WTC11 (cell line): ENCODE results near the gene KNTC1. TPM values are rescaled to one million over a fixed set of nuclear protein-coding genes. Genes with fewer than 3 reads are reported as not detected.

Experiments
- ATAC-seq: fragments of 200-7000 bp; cut with Tn5 transposase; 2 replicates; pipeline ENCODE4 v1.10.0; 2021; ENCODE audit warnings: mild to moderate bottlenecking, moderate library complexity
- CTCF ChIA-PET: fragments of 300-600 bp; sonication (Branson Sonifier 250); formaldehyde crosslinking; loops from one replicate; lab custom pipeline; 2021; ENCODE audit warnings: antibody characterized with exemption; lab: Charles Lee
- POLR2A ChIA-PET: fragments of 350-600 bp; sonication (Branson Sonifier 250); formaldehyde crosslinking; loops from one replicate; lab custom pipeline; 2021; ENCODE audit warnings: antibody characterized with exemption; lab: Charles Lee
- DNase-seq: peaks from one replicate; pipeline ENCODE4 v3.0.0; 2021; ENCODE audit warnings: low spot score
- H3K27ac Mint-ChIP-seq: 2 replicates; pipeline ENCODE4 v1.8.0; 2021; ENCODE audit warnings: mixed read lengths
- H3K27me3 Mint-ChIP-seq: 2 replicates; pipeline ENCODE4 v1.8.0; 2021; ENCODE audit warnings: low read depth, mild to moderate bottlenecking, moderate library complexity, mixed read lengths
- H3K36me3 Mint-ChIP-seq: 2 replicates; pipeline ENCODE4 v1.8.0; 2021; ENCODE audit warnings: mixed read lengths
- H3K4me1 Mint-ChIP-seq: 2 replicates; pipeline ENCODE4 v1.8.0; 2022; ENCODE audit warnings: mixed read lengths
- H3K4me3 Mint-ChIP-seq: 2 replicates; pipeline ENCODE4 v1.8.0; 2021; ENCODE audit warnings: mild to moderate bottlenecking, moderate library complexity, mixed read lengths
- H3K9me3 Mint-ChIP-seq: 2 replicates; pipeline ENCODE4 v1.8.0; 2021; ENCODE audit warnings: mixed read lengths
- E2F5 ChIP-seq: sonication (generic); formaldehyde crosslinking; IDR thresholded peaks from 2 replicates; pipeline ENCODE4 v1.8.1; 2022; ENCODE audit warnings: mild to moderate bottlenecking, moderate library complexity, missing genetic modification reagents
- GRHL2 ChIP-seq: fragments of 250-450 bp; sonication (Bioruptor Pico); IDR thresholded peaks from 2 replicates; pipeline ENCODE4 v1.8.0; 2022; ENCODE audit warnings: mild to moderate bottlenecking, moderate library complexity; ENCODE audit not compliant: insufficient replicate concordance, severe bottlenecking
- JAZF1 ChIP-seq: fragments of 250-450 bp; sonication (Bioruptor Pico); IDR thresholded peaks from 2 replicates; pipeline ENCODE4 v1.9.0; 2021; ENCODE audit warnings: moderate library complexity, mild to moderate bottlenecking, inconsistent platforms
- MLX ChIP-seq: sonication (generic); formaldehyde crosslinking; IDR thresholded peaks from 2 replicates; pipeline ENCODE4 v1.8.1; 2023; ENCODE audit warnings: mild to moderate bottlenecking, missing genetic modification reagents, moderate library complexity
- NFATC4 ChIP-seq: fragments of 250-450 bp; sonication (Bioruptor Pico); IDR thresholded peaks from 2 replicates; pipeline ENCODE4 v1.9.0; 2021; ENCODE audit warnings: mild to moderate bottlenecking
- NFE2L1 ChIP-seq: sonication (generic); formaldehyde crosslinking; IDR thresholded peaks from 2 replicates; pipeline ENCODE4 v1.8.1; 2023; ENCODE audit warnings: missing genetic modification reagents
- NR1H2 ChIP-seq: sonication (generic); formaldehyde crosslinking; IDR thresholded peaks from 2 replicates; pipeline ENCODE4 v1.9.0; 2021; ENCODE audit warnings: mild to moderate bottlenecking, moderate library complexity, missing genetic modification reagents
- NR3C1 ChIP-seq: sonication (generic); formaldehyde crosslinking; conservative IDR thresholded peaks from 2 replicates; pipeline ENCODE4 v1.8.1; 2023; ENCODE audit warnings: low read depth, mild to moderate bottlenecking, missing genetic modification reagents
- SMAD3 ChIP-seq: sonication (generic); formaldehyde crosslinking; IDR thresholded peaks from 2 replicates; pipeline ENCODE4 v1.8.0; 2022; ENCODE audit warnings: missing genetic modification reagents, mild to moderate bottlenecking, borderline replicate concordance
- TCF7 ChIP-seq: sonication (generic); formaldehyde crosslinking; IDR thresholded peaks from 2 replicates; pipeline ENCODE4 v1.8.0; 2022; ENCODE audit warnings: mild to moderate bottlenecking, low read depth, missing genetic modification reagents, moderate library complexity
- ZNF219 ChIP-seq: sonication (generic); formaldehyde crosslinking; IDR thresholded peaks from 2 replicates; pipeline ENCODE4 v1.8.0; 2023; ENCODE audit warnings: missing genetic modification reagents, mild to moderate bottlenecking, borderline replicate concordance
- ZNF263 ChIP-seq: sonication (generic); formaldehyde crosslinking; IDR thresholded peaks from 2 replicates; pipeline ENCODE4 v1.8.1; 2022; ENCODE audit warnings: low read depth, mild to moderate bottlenecking, moderate library complexity, missing genetic modification reagents
- ZNF281 ChIP-seq: sonication (generic); formaldehyde crosslinking; IDR thresholded peaks from 2 replicates; pipeline ENCODE4 v1.8.0; 2023; ENCODE audit warnings: mild to moderate bottlenecking, missing genetic modification reagents
- total RNA-seq: library from RNA; stranded (reverse); gene quantifications from 3 replicates; pipeline ENCODE4 v1.2.3, GENCODE V29; 2021
- TF ChIP-seq, protein P1 (sequence below): sonication (generic); formaldehyde crosslinking; IDR thresholded peaks from 2 replicates; pipeline ENCODE4 v1.8.1; 2023; ENCODE audit warnings: mild to moderate bottlenecking, missing genetic modification reagents
- TF ChIP-seq, protein P2 (sequence below): sonication (generic); formaldehyde crosslinking; IDR thresholded peaks from 2 replicates; pipeline ENCODE4 v1.8.0; 2022; ENCODE audit warnings: mild to moderate bottlenecking, missing genetic modification reagents
- TF ChIP-seq, protein P3 (sequence below): sonication (generic); formaldehyde crosslinking; conservative IDR thresholded peaks from 2 replicates; pipeline ENCODE4 v1.8.1; 2022; ENCODE audit warnings: mild to moderate bottlenecking, missing genetic modification reagents
- TF ChIP-seq, protein P4 (sequence below): fragments of 250-450 bp; sonication (Bioruptor Pico); IDR thresholded peaks from 2 replicates; pipeline ENCODE4 v1.8.0; 2021; ENCODE audit warnings: mild to moderate bottlenecking
- TF ChIP-seq, protein P5 (sequence below): sonication (generic); formaldehyde crosslinking; IDR thresholded peaks from 2 replicates; pipeline ENCODE4 v1.8.1; 2023; ENCODE audit warnings: mild to moderate bottlenecking, missing genetic modification reagents, moderate library complexity

Gene KNTC1
- total RNA-seq, 1 experiment from 2014 or later = 85.1 TPM

GRCh38 chr12:122665349-122665748 is 138.3 kb downstream of the KNTC1 start:
- H3K27me3 Mint-ChIP-seq = no peaks in the 10 kb centered on the region

GRCh38 chr12:122665759-122666158 is 138.7 kb downstream of the KNTC1 start:
- Mint-ChIP-seq H3K4me3 (no peak overlapping the region), H3K4me1 (no peaks in the 10 kb centered on the region), H3K27me3 (no peaks in the 10 kb centered on the region), H3K27ac (no peak overlapping the region), H3K9me3 (no peaks in the 10 kb centered on the region), H3K36me3 (no peaks in the 10 kb centered on the region)
- TF ChIP-seq, protein P1, sequence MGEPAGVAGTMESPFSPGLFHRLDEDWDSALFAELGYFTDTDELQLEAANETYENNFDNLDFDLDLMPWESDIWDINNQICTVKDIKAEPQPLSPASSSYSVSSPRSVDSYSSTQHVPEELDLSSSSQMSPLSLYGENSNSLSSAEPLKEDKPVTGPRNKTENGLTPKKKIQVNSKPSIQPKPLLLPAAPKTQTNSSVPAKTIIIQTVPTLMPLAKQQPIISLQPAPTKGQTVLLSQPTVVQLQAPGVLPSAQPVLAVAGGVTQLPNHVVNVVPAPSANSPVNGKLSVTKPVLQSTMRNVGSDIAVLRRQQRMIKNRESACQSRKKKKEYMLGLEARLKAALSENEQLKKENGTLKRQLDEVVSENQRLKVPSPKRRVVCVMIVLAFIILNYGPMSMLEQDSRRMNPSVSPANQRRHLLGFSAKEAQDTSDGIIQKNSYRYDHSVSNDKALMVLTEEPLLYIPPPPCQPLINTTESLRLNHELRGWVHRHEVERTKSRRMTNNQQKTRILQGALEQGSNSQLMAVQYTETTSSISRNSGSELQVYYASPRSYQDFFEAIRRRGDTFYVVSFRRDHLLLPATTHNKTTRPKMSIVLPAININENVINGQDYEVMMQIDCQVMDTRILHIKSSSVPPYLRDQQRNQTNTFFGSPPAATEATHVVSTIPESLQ = no peak
- TF ChIP-seq TCF7 (CRISPR knock-in tag) (no peak), ZNF219 (CRISPR knock-in tag) (no peak), NFATC4 (no peak), MLX (CRISPR knock-in tag) (no peak)
- TF ChIP-seq, protein P2, sequence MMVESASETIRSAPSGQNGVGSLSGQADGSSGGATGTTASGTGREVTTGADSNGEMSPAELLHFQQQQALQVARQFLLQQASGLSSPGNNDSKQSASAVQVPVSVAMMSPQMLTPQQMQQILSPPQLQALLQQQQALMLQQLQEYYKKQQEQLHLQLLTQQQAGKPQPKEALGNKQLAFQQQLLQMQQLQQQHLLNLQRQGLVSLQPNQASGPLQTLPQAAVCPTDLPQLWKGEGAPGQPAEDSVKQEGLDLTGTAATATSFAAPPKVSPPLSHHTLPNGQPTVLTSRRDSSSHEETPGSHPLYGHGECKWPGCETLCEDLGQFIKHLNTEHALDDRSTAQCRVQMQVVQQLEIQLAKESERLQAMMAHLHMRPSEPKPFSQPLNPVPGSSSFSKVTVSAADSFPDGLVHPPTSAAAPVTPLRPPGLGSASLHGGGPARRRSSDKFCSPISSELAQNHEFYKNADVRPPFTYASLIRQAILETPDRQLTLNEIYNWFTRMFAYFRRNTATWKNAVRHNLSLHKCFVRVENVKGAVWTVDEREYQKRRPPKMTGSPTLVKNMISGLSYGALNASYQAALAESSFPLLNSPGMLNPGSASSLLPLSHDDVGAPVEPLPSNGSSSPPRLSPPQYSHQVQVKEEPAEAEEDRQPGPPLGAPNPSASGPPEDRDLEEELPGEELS = no peak
- DNase-seq (no peak), ATAC-seq (no peak)
- CTCF ChIA-PET = no interaction called here
- POLR2A ChIA-PET = no interaction called here

More at GRCh38 chr12:122665349-122665748, 138.3 kb downstream of the KNTC1 start:
- no peak overlapping the region for H3K4me3 Mint-ChIP-seq
- no peaks in the 10 kb centered on the region for H3K4me1 Mint-ChIP-seq
- no peaks in the 10 kb centered on the region for H3K9me3 Mint-ChIP-seq
- TF ChIP-seq, protein P3, sequence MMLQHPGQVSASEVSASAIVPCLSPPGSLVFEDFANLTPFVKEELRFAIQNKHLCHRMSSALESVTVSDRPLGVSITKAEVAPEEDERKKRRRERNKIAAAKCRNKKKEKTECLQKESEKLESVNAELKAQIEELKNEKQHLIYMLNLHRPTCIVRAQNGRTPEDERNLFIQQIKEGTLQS (CRISPR knock-in tag) = no peak
- TF ChIP-seq, protein P4, sequence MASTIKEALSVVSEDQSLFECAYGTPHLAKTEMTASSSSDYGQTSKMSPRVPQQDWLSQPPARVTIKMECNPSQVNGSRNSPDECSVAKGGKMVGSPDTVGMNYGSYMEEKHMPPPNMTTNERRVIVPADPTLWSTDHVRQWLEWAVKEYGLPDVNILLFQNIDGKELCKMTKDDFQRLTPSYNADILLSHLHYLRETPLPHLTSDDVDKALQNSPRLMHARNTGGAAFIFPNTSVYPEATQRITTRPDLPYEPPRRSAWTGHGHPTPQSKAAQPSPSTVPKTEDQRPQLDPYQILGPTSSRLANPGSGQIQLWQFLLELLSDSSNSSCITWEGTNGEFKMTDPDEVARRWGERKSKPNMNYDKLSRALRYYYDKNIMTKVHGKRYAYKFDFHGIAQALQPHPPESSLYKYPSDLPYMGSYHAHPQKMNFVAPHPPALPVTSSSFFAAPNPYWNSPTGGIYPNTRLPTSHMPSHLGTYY (CRISPR knock-in tag) = no peak
- no peak for TF ChIP-seq E2F5 (CRISPR knock-in tag)
- no peak for TF ChIP-seq NR3C1
- no peak for TF ChIP-seq GRHL2
- TF ChIP-seq NFE2L1 (CRISPR knock-in tag) = no peak
- no peak for TF ChIP-seq ZNF263 (CRISPR knock-in tag)
- TF ChIP-seq SMAD3 (CRISPR knock-in tag) = no peak
- TF ChIP-seq, protein P5, sequence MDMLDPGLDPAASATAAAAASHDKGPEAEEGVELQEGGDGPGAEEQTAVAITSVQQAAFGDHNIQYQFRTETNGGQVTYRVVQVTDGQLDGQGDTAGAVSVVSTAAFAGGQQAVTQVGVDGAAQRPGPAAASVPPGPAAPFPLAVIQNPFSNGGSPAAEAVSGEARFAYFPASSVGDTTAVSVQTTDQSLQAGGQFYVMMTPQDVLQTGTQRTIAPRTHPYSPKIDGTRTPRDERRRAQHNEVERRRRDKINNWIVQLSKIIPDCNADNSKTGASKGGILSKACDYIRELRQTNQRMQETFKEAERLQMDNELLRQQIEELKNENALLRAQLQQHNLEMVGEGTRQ (CRISPR knock-in tag) = no peak
- no peak for TF ChIP-seq ZNF281
- no peak for TF ChIP-seq JAZF1 (CRISPR knock-in tag)
- TF ChIP-seq NR1H2 (CRISPR knock-in tag) = no peak
- CTCF ChIA-PET = no interaction called here
- no peak overlapping the region for H3K27ac Mint-ChIP-seq
- DNase-seq = no peak
- H3K36me3 Mint-ChIP-seq = no peaks in the 10 kb centered on the region
- no peak for ATAC-seq
- POLR2A ChIA-PET = interaction anchor here (0.6 kb wide), 1 partner anchor 75 kb away, joined by 3 read pairs; no protein-coding TSS in a partner anchor
